PC-3 (cell line): Measurements from ENCODE around the gene VPS52.

Experiments
- EZH2phosphoT487 ChIP-seq: fragments of 300-600 bp; sonication (generic); IDR thresholded peaks from 2 replicates; pipeline ENCODE4 v1.6.1; 2018; ENCODE audit warnings: mild to moderate bottlenecking, antibody characterized with exemption, low read length, borderline replicate concordance
- TF ChIP-seq, protein P1 (sequence below): fragments of 300-600 bp; sonication (generic); conservative IDR thresholded peaks from 2 replicates; pipeline ENCODE4 v1.5.1; 2017; ENCODE audit warnings: antibody characterized with exemption, low read depth, mild to moderate bottlenecking, low read length

DNA sequence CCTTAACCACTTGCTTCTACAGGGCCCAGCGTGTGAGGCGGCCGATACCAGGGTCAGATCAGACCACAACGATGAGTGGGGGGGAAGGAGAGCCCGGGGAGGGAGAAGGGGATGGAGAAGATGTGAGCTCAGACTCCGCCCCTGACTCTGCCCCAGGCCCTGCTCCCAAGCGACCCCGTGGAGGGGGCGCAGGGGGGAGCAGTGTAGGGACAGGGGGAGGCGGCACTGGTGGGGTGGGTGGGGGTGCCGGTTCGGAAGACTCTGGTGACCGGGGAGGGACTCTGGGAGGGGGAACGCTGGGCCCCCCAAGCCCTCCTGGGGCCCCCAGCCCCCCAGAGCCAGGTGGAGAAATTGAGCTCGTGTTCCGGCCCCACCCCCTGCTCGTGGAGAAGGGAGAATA lies 60.5 kb downstream of the VPS52 start:
- TF ChIP-seq, protein P1, sequence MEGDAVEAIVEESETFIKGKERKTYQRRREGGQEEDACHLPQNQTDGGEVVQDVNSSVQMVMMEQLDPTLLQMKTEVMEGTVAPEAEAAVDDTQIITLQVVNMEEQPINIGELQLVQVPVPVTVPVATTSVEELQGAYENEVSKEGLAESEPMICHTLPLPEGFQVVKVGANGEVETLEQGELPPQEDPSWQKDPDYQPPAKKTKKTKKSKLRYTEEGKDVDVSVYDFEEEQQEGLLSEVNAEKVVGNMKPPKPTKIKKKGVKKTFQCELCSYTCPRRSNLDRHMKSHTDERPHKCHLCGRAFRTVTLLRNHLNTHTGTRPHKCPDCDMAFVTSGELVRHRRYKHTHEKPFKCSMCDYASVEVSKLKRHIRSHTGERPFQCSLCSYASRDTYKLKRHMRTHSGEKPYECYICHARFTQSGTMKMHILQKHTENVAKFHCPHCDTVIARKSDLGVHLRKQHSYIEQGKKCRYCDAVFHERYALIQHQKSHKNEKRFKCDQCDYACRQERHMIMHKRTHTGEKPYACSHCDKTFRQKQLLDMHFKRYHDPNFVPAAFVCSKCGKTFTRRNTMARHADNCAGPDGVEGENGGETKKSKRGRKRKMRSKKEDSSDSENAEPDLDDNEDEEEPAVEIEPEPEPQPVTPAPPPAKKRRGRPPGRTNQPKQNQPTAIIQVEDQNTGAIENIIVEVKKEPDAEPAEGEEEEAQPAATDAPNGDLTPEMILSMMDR: no peak
- no peak for TF ChIP-seq EZH2phosphoT487
